CD14-positive monocyte (primary cell): ENCODE results near the gene RPS19BP1. TPM values are rescaled to one million over a fixed set of nuclear protein-coding genes. Genes with fewer than 3 reads are reported as not detected.

ENCODE experiments used
- DNase-seq, 3 donors: peaks; one replicate each; pipeline ENCODE4 v3.0.0-alpha.2; 2011 to 2022
- H2AFZ ChIP-seq: 2 replicates; pipeline ENCODE4 v1.6.0; 2012; ENCODE audit warnings: mild to moderate bottlenecking, low read depth, low read length, inconsistent platforms; ENCODE audit not compliant: insufficient read depth, poor library complexity, severe bottlenecking
- H3K27ac ChIP-seq, 2 donors: 1 replicate in 1 of 2; 2 replicates in 1 of 2; pipeline ENCODE4 v1.5.1; 2012 to 2013; ENCODE audit warnings: low read length in 2 of 2, control low read depth in 1 of 2, inconsistent platforms in 1 of 2, low read depth in 1 of 2, mild to moderate bottlenecking in 1 of 2
- H3K27me3 ChIP-seq, 2 donors: one replicate each; pipeline versions ENCODE4 v1.6.0 to v1.6.1; 2011 to 2013; ENCODE audit warnings: low read length in 2 of 2; ENCODE audit not compliant: control insufficient read depth in 2 of 2, insufficient read depth in 2 of 2
- H3K36me3 ChIP-seq, 2 donors: replicated peaks in 1 of 2; 1 replicate in 1 of 2; 2 replicates in 1 of 2; pipeline versions ENCODE4 v1.5.1 to v1.6.1; 2012 to 2013; ENCODE audit warnings: low read length in 2 of 2, control low read depth in 1 of 2, inconsistent platforms in 1 of 2, mild to moderate bottlenecking in 1 of 2; ENCODE audit not compliant: insufficient read depth in 2 of 2, control insufficient read depth in 1 of 2
- H3K4me1 ChIP-seq, 2 donors: 1 replicate in 1 of 2; 2 replicates in 1 of 2; pipeline versions ENCODE4 v1.5.1 to v1.6.1; 2012 to 2013; ENCODE audit warnings: low read length in 2 of 2, control low read depth in 1 of 2, inconsistent platforms in 1 of 2, mild to moderate bottlenecking in 1 of 2, moderate library complexity in 1 of 2; ENCODE audit not compliant: insufficient read depth in 2 of 2, control insufficient read depth in 1 of 2
- H3K4me2 ChIP-seq: replicated peaks from 2 replicates; pipeline ENCODE3; 2012; ENCODE audit warnings: low read length, moderate library complexity, mild to moderate bottlenecking; ENCODE audit not compliant: poor library complexity, severe bottlenecking; ENCODE audit errors: extremely low read depth
- H3K4me3 ChIP-seq, 3 experiments: fragments of 200-600 bp in 1 of 3; sonication (generic) in 1 of 3; replicated peaks in 1 of 3; 1 replicate in 2 of 3; 2 replicates in 1 of 3; pipeline ENCODE4 v1.5.1; 2011 to 2013; ENCODE audit warnings: low read length in 3 of 3, mild to moderate bottlenecking in 3 of 3, control low read depth in 2 of 3, low read depth in 2 of 3, inconsistent platforms in 1 of 3, moderate library complexity in 1 of 3
- H3K79me2 ChIP-seq: 2 replicates; pipeline ENCODE4 v1.6.0; 2012; ENCODE audit warnings: mild to moderate bottlenecking, control low read depth, inconsistent platforms, low read length, moderate library complexity; ENCODE audit not compliant: insufficient read depth
- H3K9ac ChIP-seq: 2 replicates; pipeline ENCODE4 v1.6.0; 2017; ENCODE audit warnings: low read length, mild to moderate bottlenecking; ENCODE audit not compliant: insufficient read depth, poor library complexity, severe bottlenecking
- H3K9me3 ChIP-seq, 2 donors: replicated peaks in 1 of 2; 1 replicate in 1 of 2; 2 replicates in 1 of 2; pipeline versions ENCODE4 v1.5.1 to v1.6.1; 2012 to 2013; ENCODE audit warnings: low read length in 2 of 2, control low read depth in 1 of 2; ENCODE audit not compliant: control insufficient read depth in 1 of 2, insufficient read depth in 1 of 2
- H4K20me1 ChIP-seq: 2 replicates; pipeline ENCODE4 v1.6.0; 2012; ENCODE audit warnings: mild to moderate bottlenecking, low read length, control low read depth, moderate library complexity; ENCODE audit not compliant: insufficient read depth
- H3K27ac Mint-ChIP-seq, 7 donors: one replicate each; pipeline ENCODE4 v1.8.0; 2020; ENCODE audit warnings: mild to moderate bottlenecking in 7 of 7, mixed read lengths in 7 of 7, moderate library complexity in 6 of 7, inconsistent platforms in 2 of 7
- H3K27me3 Mint-ChIP-seq, 3 donors: one replicate each; pipeline ENCODE4 v1.8.0; 2021 to 2022; ENCODE audit warnings: low read depth in 3 of 3, mild to moderate bottlenecking in 3 of 3, mixed read lengths in 3 of 3, moderate library complexity in 3 of 3, inconsistent platforms in 1 of 3
- H3K36me3 Mint-ChIP-seq, 2 donors: one replicate each; pipeline ENCODE4 v1.8.0; 2020; ENCODE audit warnings: mixed read lengths in 2 of 2, inconsistent platforms in 1 of 2, mild to moderate bottlenecking in 1 of 2
- H3K4me1 Mint-ChIP-seq: one replicate; pipeline ENCODE4 v1.8.0; 2020; ENCODE audit warnings: mild to moderate bottlenecking, mixed read lengths
- H3K4me3 Mint-ChIP-seq, 2 donors: one replicate each; pipeline ENCODE4 v1.8.0; 2020; ENCODE audit warnings: mild to moderate bottlenecking in 2 of 2, mixed read lengths in 2 of 2, moderate library complexity in 1 of 2
- H3K9me3 Mint-ChIP-seq, 7 donors: one replicate each; pipeline ENCODE4 v1.8.0; 2020 to 2022; ENCODE audit warnings: mixed read lengths in 7 of 7, mild to moderate bottlenecking in 6 of 7, moderate library complexity in 6 of 7, inconsistent platforms in 2 of 7
- CTCF ChIP-seq: fragments of 200-600 bp; IDR thresholded peaks from one replicate; pipeline ENCODE4 v1.8.0; 2022; ENCODE audit warnings: antibody characterized with exemption, mild to moderate bottlenecking
- WGBS: methylation state at CpG from one replicate; pipeline ENCODE4 v1.1.5; 2013; ENCODE audit warnings: missing lambda C conversion rate; ENCODE audit not compliant: insufficient coverage; 5-methylcytosine and 5-hydroxymethylcytosine counted together
- intact Hi-C, 2 donors: fragments of 100-400 bp; cut with micrococcal nuclease; formaldehyde crosslinking; loops; one replicate each; pipeline versions ENCODE4 v1.15.0 to v1.15.1; 2023
- polyA plus RNA-seq, 3 donors: library from polyadenylated mRNA; depleted of rRNA in 1 of 3; unstranded in 2 of 3; stranded (reverse) in 1 of 3; fragments of 300-500 nt in 2 of 3; fragments of >200 nt in 1 of 3; fragmentation: Illumina TruSeq in 2 of 3; gene quantifications; 1 replicate in 2 of 3; 2 replicates in 1 of 3; pipeline ENCODE4 v1.2.3, GENCODE V29; 2012 to 2021

Gene RPS19BP1
- polyA plus RNA-seq, 3 donors = 59.9 to 106 (median 73.5) TPM

DNA sequence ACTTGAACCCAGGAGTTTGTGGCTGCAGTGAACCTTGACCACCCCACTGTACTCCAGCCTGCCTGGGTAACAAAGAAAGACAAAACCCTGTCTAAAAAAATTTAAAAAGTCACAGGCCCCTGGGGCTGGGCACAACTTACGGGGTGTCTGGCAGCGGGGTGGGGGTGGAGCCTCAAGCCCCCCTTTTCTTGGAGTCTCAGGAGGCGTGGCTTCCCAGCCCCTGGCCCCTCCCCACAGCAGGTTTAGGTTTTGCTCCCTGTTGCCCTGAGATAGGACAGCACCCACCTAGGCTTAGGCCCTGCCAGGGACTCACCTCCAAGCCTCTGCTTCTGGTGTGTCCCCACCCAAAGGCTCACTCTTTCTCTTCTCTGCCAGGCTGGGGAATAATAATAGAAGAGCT, 53.3 kb downstream of the RPS19BP1 start:
- Histone ChIP-seq H3K36me3 (no peaks in the 10 kb centered on the region), H3K27ac (no peak overlapping the region), H3K79me2 (no peaks in the 10 kb centered on the region), H3K4me1 (no peaks in the 10 kb centered on the region), H2AFZ (no peak overlapping the region), H3K4me3 (no peak overlapping the region), H3K9ac (no peak overlapping the region), H3K4me2 (no peak overlapping the region), H3K9me3 (no peaks in the 10 kb centered on the region), H4K20me1 (no peaks in the 10 kb centered on the region), H3K27me3 (no peaks in the 10 kb centered on the region)
- H3K36me3 Mint-ChIP-seq = no peaks in the 10 kb centered on the region
- intact Hi-C loops = no loop called here
- H3K9me3 Mint-ChIP-seq = no peaks in the 10 kb centered on the region
- H3K4me3 Mint-ChIP-seq = no peak overlapping the region
- no peak overlapping the region for H3K27ac Mint-ChIP-seq
- no peak for DNase-seq
- no peaks in the 10 kb centered on the region for H3K4me1 Mint-ChIP-seq
- no peak for TF ChIP-seq CTCF
- 86% methylated on average over 2 of the region's 3 CpGs for WGBS
- H3K27me3 Mint-ChIP-seq = peaks cover 2 to 3% (median 2%) of the 10 kb centered on the region in 3 donors

Other genes starting within 250 kb of the RPS19BP1 start
- 1,000 to 10,000 TPM in 1 of 3 donors, 100 to 1,000 TPM in 2; 604 to 2,104 (median 698) TPM for gene RPL3, start 213.1 kb downstream of the RPS19BP1 start, polyA plus RNA-seq
- gene SYNGR1, start 182.8 kb downstream of the RPS19BP1 start, polyA plus RNA-seq = 10 to 100 TPM; 18.0 to 54.9 (median 39.6) TPM
- 10 to 100 TPM in 1 of 3 donors, 1 to 10 TPM in 2; 3.2 to 26.9 (median 3.9) TPM for gene TAB1, start 133.0 kb downstream of the RPS19BP1 start, polyA plus RNA-seq
- gene MGAT3, start 75.7 kb downstream of the RPS19BP1 start, polyA plus RNA-seq = under 1 TPM in 1 of 3 donors, not detected in 2; 0.03 TPM
- 10 to 100 TPM in 2 of 3 donors, 1 to 10 TPM in 1; 9.4 to 14.0 (median 13.3) TPM for gene MIEF1, start 30.5 kb downstream of the RPS19BP1 start, polyA plus RNA-seq
- 100 to 1,000 TPM in 1 of 3 donors, 10 to 100 TPM in 2; 55.1 to 606 (median 59.0) TPM for gene ATF4, start 12.2 kb downstream of the RPS19BP1 start, polyA plus RNA-seq
- gene CACNA1I, start 38.0 kb upstream of the RPS19BP1 start, polyA plus RNA-seq = under 1 TPM in 1 of 3 donors, not detected in 2; 0.04 TPM